NCI-H2227 (cell line): Measurements from ENCODE around the gene RPLP2.

Source experiments
- DNase-seq: peaks from one replicate; lab custom pipeline; 2025; ENCODE audit not compliant: unreplicated experiment; lab: John Stamatoyannopoulos, UW

RPLP2 gene

DNA sequence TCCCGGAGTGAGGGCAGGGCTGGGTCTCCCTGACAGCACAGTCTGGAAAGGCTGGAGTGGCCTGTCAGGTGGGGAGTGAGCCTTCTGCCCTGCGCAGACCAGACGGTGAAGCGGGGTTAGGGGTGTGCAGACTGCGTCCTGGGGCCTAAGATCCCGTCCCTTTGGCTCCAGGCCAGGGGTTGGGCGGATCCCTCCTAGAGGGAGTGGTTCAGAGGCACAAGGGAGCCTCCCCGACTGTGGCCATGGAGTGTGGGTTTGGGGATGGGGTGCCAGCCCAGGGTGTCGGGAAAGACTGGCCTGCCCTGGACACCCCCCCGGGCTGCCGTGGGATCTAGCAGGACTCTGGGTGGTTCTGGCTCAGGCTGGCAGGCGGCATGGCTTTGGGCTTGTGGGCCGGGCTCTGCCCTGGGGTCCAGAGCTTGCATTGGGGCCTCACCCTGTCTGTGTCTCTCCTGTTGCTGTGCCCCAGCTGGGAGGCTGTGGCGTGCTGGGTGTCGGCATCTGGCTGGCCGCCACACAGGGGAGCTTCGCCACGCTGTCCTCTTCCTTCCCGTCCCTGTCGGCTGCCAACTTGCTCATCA lies 52.4 kb downstream of the RPLP2 start:
- DNase-seq: no peak
